Measurements from ENCODE around the gene SERPINE2. TPM values are rescaled to one million over a fixed set of nuclear protein-coding genes. Genes with fewer than 3 reads are reported as not detected.

SERPINE2 gene
- total RNA-seq, 4 donors from 2014 or later, result 4.9 to 37.4 (median 15.8) TPM

DNA sequence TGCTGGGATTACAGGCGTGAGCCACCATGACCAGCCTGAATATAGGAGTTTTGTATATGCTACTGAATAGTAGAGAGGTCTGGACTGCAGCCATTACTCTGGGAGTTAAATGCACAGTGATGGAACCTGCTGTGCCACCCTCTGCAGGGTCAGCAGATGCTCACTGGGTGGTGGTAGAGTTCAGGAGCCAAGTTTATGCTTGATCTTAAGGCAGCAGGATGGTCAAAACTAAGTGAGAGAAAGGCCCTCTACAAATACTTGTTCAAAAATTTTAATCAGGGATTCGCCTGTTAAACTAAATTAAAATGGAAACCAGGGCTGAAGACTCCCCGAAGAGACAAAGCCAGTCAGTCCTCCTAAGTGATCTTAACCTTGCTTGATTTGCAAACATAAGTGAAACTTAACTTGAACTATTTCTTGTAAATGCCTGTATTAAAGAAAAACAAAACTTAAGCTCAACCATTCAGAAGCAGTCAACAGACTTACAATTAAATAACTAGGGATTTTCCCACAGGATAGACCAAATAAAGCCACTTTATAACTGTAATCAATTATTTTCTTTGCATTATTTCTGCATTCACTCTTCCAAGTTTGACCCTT lies 89.7 kb downstream of the SERPINE2 start:
- Histone ChIP-seq H3K27me3 (no peaks in the 10 kb centered on the region), H3K4me1 (peaks cover 0 to 44% (median 14%) of the 10 kb centered on the region in 4 donors), H3K9me3 (no peaks in the 10 kb centered on the region), H3K4me3 (no peak overlapping the region), H3K36me3 (no peaks in the 10 kb centered on the region), H3K27ac (peak overlapping the region in 3 of 4 donors; percentile 73 to 77 (median 74))
- DNase-seq, result no peak
- intact Hi-C loops (cut with DNase I; ENCODE audit: low total_unique reads) (no loop called here), in situ Hi-C loops (cut with MboI; ENCODE audit: low pct_ligation_motif_present in 1 of 4, low pct_unique_long_range_greater_than_20kb in 1 of 4, low sequenced_read_pairs in 3 of 4) (no loop called here)
- WGBS, 2 donors (ENCODE audit: low coverage in 1 of 2), result 73 to 83% methylated on average over 2 to 3 of the region's 3 CpGs
- TF ChIP-seq POLR2AphosphoS5 (IDR thresholded peaks at IDR 0.05) (no peak), POLR2A (IDR thresholded peaks at IDR 0.05) (no peak), EP300 (IDR thresholded peaks at IDR 0.05; ENCODE audit: low read depth) (no peak)
- TF ChIP-seq, protein P1, sequence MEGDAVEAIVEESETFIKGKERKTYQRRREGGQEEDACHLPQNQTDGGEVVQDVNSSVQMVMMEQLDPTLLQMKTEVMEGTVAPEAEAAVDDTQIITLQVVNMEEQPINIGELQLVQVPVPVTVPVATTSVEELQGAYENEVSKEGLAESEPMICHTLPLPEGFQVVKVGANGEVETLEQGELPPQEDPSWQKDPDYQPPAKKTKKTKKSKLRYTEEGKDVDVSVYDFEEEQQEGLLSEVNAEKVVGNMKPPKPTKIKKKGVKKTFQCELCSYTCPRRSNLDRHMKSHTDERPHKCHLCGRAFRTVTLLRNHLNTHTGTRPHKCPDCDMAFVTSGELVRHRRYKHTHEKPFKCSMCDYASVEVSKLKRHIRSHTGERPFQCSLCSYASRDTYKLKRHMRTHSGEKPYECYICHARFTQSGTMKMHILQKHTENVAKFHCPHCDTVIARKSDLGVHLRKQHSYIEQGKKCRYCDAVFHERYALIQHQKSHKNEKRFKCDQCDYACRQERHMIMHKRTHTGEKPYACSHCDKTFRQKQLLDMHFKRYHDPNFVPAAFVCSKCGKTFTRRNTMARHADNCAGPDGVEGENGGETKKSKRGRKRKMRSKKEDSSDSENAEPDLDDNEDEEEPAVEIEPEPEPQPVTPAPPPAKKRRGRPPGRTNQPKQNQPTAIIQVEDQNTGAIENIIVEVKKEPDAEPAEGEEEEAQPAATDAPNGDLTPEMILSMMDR (IDR thresholded peaks at IDR 0.05), result no peak

DNA sequence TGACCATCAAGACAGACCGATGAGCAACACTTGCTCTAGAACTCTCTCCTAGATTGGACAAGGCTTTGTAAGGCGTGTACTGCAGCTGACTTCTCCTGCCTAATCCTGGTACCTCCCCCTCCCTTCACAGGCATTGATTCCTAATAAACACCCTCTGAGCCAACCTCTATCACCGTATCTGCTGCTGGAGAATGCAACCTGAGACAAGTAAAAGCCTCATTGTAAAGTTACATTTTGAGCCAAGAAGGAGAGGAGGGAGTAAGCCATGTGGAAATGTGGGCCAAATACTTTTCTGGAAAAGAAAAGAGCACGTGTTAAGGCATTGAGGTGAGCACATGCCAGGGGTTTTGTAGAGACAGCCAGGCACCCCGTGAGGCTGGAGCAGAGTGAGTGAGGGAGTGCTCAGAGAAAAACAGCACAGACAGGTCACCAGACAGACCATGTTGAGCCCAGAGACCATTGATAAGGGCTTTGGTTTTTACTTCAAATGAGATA lies 91.3 kb downstream of the SERPINE2 start:
- H3K9me3 ChIP-seq, result no peaks in the 10 kb centered on the region
- DNase-seq, result no peak
- no peak overlapping the region for H3K27ac ChIP-seq
- H3K36me3 ChIP-seq, result no peaks in the 10 kb centered on the region
- WGBS, 2 donors (ENCODE audit: low coverage in 1 of 2), result 60 to 77% methylated on average over 2 to 5 of the region's 5 CpGs
- intact Hi-C loops (cut with DNase I; ENCODE audit: low total_unique reads), result no loop called here
- no peaks in the 10 kb centered on the region for H3K27me3 ChIP-seq
- H3K4me3 ChIP-seq, result no peak overlapping the region
- TF ChIP-seq POLR2AphosphoS5 (IDR thresholded peaks at IDR 0.05), result no peak
- no peak for TF ChIP-seq POLR2A (IDR thresholded peaks at IDR 0.05)
- TF ChIP-seq EP300 (IDR thresholded peaks at IDR 0.05; ENCODE audit: low read depth), result no peak
- TF ChIP-seq, protein P1 (IDR thresholded peaks at IDR 0.05), result no peak
- H3K4me1 ChIP-seq, result peaks cover 3 to 52% (median 23%) of the 10 kb centered on the region in 4 donors
- in situ Hi-C loops (cut with MboI; ENCODE audit: low pct_ligation_motif_present in 1 of 4, low pct_unique_long_range_greater_than_20kb in 1 of 4, low sequenced_read_pairs in 3 of 4), result no loop called here

DNA sequence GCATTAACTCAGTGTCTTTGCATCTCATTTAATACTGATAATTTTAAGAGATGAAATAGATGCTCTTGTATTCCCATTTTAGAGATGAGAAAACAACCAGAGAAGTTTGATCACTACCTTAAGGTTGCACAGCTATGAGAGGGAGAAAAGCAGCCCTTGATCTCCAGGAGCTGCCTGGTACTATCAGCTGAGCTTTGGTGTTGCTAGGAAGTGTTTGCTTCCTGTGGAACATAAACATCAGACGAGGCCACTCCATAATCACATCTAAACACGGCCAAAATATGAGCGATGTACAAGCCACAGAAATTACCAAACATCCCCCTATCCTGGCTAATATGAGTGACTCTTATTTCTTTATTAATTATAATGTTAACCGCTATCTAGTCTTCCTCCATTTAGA lies 93.3 kb downstream of the SERPINE2 start:
- TF ChIP-seq POLR2A (IDR thresholded peaks at IDR 0.05) (no peak), POLR2AphosphoS5 (IDR thresholded peaks at IDR 0.05) (no peak), EP300 (IDR thresholded peaks at IDR 0.05; ENCODE audit: low read depth) (no peak)
- TF ChIP-seq, protein P1 (IDR thresholded peaks at IDR 0.05), result no peak
- in situ Hi-C loops (cut with MboI; ENCODE audit: low pct_ligation_motif_present in 1 of 4, low pct_unique_long_range_greater_than_20kb in 1 of 4, low sequenced_read_pairs in 3 of 4), result no loop called here
- no peaks in the 10 kb centered on the region for H3K9me3 ChIP-seq
- DNase-seq, result no peak
- intact Hi-C loops (cut with DNase I; ENCODE audit: low total_unique reads), result no loop called here
- peak overlapping the region in 1 of 4 donors; percentile 97 for H3K4me3 ChIP-seq
- H3K36me3 ChIP-seq, result no peaks in the 10 kb centered on the region
- H3K4me1 ChIP-seq, result peaks cover 10 to 50% (median 30%) of the 10 kb centered on the region in 4 donors
- 38 to 45% methylated on average over 4 of the region's 4 CpGs for WGBS, 2 donors (ENCODE audit: low coverage in 1 of 2)
- H3K27me3 ChIP-seq, result no peaks in the 10 kb centered on the region
- peak overlapping the region in 2 of 4 donors; percentile 94 to 97 for H3K27ac ChIP-seq

DNA sequence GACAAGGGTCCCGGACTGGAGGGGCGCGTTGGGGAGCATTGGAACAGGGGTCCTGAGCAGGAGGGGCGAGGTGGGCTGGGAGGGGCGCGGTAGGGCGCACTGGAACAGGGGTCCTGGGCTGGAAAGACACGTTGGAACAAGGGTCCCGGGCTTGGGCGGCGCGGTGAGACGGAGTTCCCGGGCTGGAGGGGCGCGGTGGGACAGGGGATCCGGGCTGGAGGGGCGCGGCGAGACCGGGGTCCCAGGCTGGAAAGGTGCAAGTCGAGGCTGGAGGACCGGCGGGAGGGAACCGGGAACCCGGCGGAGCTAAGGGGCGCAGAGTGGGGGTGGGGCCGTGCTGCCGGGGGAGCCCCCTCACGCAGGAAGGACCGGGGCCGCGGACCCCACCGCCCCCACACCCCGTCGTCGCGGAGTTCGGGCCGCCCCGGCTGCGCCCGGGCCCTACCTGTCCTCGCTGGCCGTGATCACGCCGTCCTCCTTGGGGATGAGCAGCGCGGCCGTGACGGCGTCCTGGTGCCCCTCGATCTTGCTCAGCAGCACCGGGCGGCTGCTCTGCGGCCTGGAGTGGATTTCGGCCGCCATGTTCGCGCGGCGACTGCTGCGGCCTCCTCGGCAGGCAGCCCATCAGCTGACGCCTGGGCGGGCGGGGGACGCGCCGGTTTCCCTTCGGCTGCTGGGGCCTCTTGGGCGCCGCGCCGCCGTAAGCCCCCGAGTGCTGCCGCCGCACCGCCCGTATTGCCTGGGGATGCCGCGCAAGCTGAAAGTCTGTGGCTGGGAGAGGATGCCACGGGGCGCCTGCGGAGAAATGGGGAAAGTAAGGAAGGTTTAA lies 94.2 kb downstream of the SERPINE2 start, which contains the start of gene WDFY1:
WDFY1 (minus strand) TSS at position 633 of the 829 bp plus-strand sequence; CDS start at position 582, 51 bp downstream.
- no peaks in the 10 kb centered on the region for H3K9me3 ChIP-seq
- no peaks in the 10 kb centered on the region for H3K27me3 ChIP-seq
- intact Hi-C loops (cut with DNase I; ENCODE audit: low total_unique reads), result no loop called here
- 1% methylated on average over 61 of the region's 87 CpGs; no CpG with 5 or more reads in 1 of the 2 donors for WGBS, 2 donors (ENCODE audit: low coverage in 1 of 2)
- DNase-seq, result peak; percentile 92
- peaks cover 10 to 44% (median 26%) of the 10 kb centered on the region in 4 donors for H3K4me1 ChIP-seq
- in situ Hi-C loops (cut with MboI; ENCODE audit: low pct_ligation_motif_present in 1 of 4, low pct_unique_long_range_greater_than_20kb in 1 of 4, low sequenced_read_pairs in 3 of 4), result no loop called here
- TF ChIP-seq EP300 (IDR thresholded peaks at IDR 0.05; ENCODE audit: low read depth), result no peak
- peak; percentile 75 to 95 (median 94) for TF ChIP-seq POLR2AphosphoS5 (IDR thresholded peaks at IDR 0.05)
- peak; percentile 88 for TF ChIP-seq POLR2A (IDR thresholded peaks at IDR 0.05)
- TF ChIP-seq, protein P1 (IDR thresholded peaks at IDR 0.05), result no peak
- H3K4me3 ChIP-seq, result peak within 1 kb of the TSS; percentile 91 to 98 (median 94)
- no peaks in the 10 kb centered on the region for H3K36me3 ChIP-seq
- peak within 1 kb of the TSS; percentile 93 to 97 (median 94) for H3K27ac ChIP-seq
